Spleen (tissue), 11 donors: ENCODE measurements around the gene CHN1. TPM values are rescaled to one million over a fixed set of nuclear protein-coding genes. Genes with fewer than 3 reads are reported as not detected.

Experiments
- DNase-seq: peaks from one replicate; pipeline ENCODE4 v3.0.0-alpha.2; 2020
- H3K27ac ChIP-seq, 8 donors: fragments of 200-600 bp; sonication (generic) in 7 of 8; 1 replicate in 4 of 8; 2 replicates in 4 of 8; pipeline versions ENCODE4 v1.5.0 to v1.8.0; 2016 to 2021; ENCODE audit warnings: inconsistent platforms in 4 of 8, mild to moderate bottlenecking in 4 of 8, moderate library complexity in 1 of 8
- H3K27me3 ChIP-seq, 7 donors: fragments of 200-600 bp; sonication (generic) in 6 of 7; replicated peaks in 1 of 7; 1 replicate in 4 of 7; 2 replicates in 3 of 7; pipeline versions ENCODE4 v1.5.0 to v1.8.0; 2016 to 2021; ENCODE audit warnings: inconsistent platforms in 3 of 7, mild to moderate bottlenecking in 1 of 7
- H3K36me3 ChIP-seq, 6 donors: fragments of 200-600 bp; sonication (generic) in 5 of 6; 1 replicate in 4 of 6; 2 replicates in 2 of 6; pipeline versions ENCODE4 v1.5.0 to v1.8.0; 2016 to 2021; ENCODE audit warnings: inconsistent platforms in 2 of 6
- H3K4me1 ChIP-seq, 6 donors: fragments of 200-600 bp; sonication (generic) in 5 of 6; 1 replicate in 3 of 6; 2 replicates in 3 of 6; pipeline versions ENCODE4 v1.5.0 to v1.8.0; 2016 to 2021; ENCODE audit warnings: inconsistent platforms in 3 of 6
- H3K4me3 ChIP-seq, 8 donors: fragments of 200-600 bp; sonication (generic) in 7 of 8; 1 replicate in 4 of 8; 2 replicates in 4 of 8; pipeline versions ENCODE4 v1.5.0 to v1.8.0; 2016 to 2021; ENCODE audit warnings: inconsistent platforms in 4 of 8, mild to moderate bottlenecking in 4 of 8, moderate library complexity in 2 of 8
- H3K9me3 ChIP-seq, 8 donors: fragments of 200-600 bp; sonication (generic) in 7 of 8; 1 replicate in 4 of 8; 2 replicates in 4 of 8; pipeline versions ENCODE4 v1.5.0 to v1.8.0; 2016 to 2021; ENCODE audit warnings: inconsistent platforms in 4 of 8
- CTCF ChIP-seq, 11 experiments: fragments of 200-600 bp in 7 of 11; fragments of 450-650 bp in 4 of 11; sonication (generic) in 4 of 11; IDR thresholded peaks in 8 of 11; conservative IDR thresholded peaks in 3 of 11; 1 replicate in 7 of 11; 2 replicates in 4 of 11; pipeline versions ENCODE4 v1.4.0 to v1.8.0; 2016 to 2021; ENCODE audit warnings: antibody characterized with exemption in 11 of 11, inconsistent platforms in 4 of 11, mild to moderate bottlenecking in 1 of 11
- POLR2A ChIP-seq, 3 donors: fragments of 450-650 bp; IDR thresholded peaks; one replicate each; pipeline ENCODE4 v1.5.1; 2017; ENCODE audit warnings: antibody characterized with exemption in 3 of 3, mild to moderate bottlenecking in 1 of 3
- POLR2AphosphoS5 ChIP-seq, 3 donors: sonication (generic); formaldehyde crosslinking; IDR thresholded peaks; one replicate each; pipeline ENCODE4 v1.5.1; 2017; ENCODE audit warnings: antibody characterized with exemption in 3 of 3
- WGBS, 5 donors: extraction: QIAGEN DNeasy Blood & Tissue Kit in 3 of 5; methylation state at CpG; one replicate each; pipeline versions ENCODE4 v1.1.5 to v1.1.7; 2013 to 2018; 5-methylcytosine and 5-hydroxymethylcytosine counted together
- intact Hi-C: fragments of 100-400 bp; cut with DNase I; formaldehyde crosslinking; loops from one replicate; pipeline ENCODE4 v1.15.0; 2023; ENCODE audit warnings: low total_unique reads
- polyA plus RNA-seq, 3 donors: library from polyadenylated mRNA; stranded (reverse); fragments of 200-250 nt; gene quantifications; one replicate each; pipeline ENCODE4 v1.2.1, GENCODE V29; 2013
- total RNA-seq, 7 donors: library from RNA; depleted of rRNA in 3 of 7; stranded (reverse); fragments of >200 nt in 3 of 7; fragmentation: NEBNext Ultra II Directional in 4 of 7; extraction: Animal tissue kit (Norgen Biotek cat#: 25700) in 4 of 7; gene quantifications; one replicate each; pipeline versions ENCODE4 v1.1.0 to v1.2.1, GENCODE V29; 2016 to 2021
- donor health status: healthy with polysubstance abuse.
- donor health status: DM: no; HTN: no; CAD: no; lungs with moderate emphysema.
- donor health status: DM: no; HTN: no; CAD: no.
- donor health status: Bipolar disorder and iron deficiency.
- donor health status: healthy.
- donor health status: DM: no; HTN: no; CAD: no.
- donor health status: DM: yes; HTN: yes; CAD: no.

CHN1 gene
- total and polyA plus RNA-seq, 10 donors: 5.4 to 14.6 (median 9.7) TPM

GRCh38 chr2:174791746-174792280, 213.4 kb downstream of the CHN1 start:
- Histone ChIP-seq H3K27ac (no peak overlapping the region), H3K4me3 (no peak overlapping the region), H3K4me1 (peaks cover 0 to 10% (median 4%) of the 10 kb centered on the region in 6 donors), H3K36me3 (no peaks in the 10 kb centered on the region), H3K9me3 (no peaks in the 10 kb centered on the region), H3K27me3 (peaks cover 0 to 5% (median 0%) of the 10 kb centered on the region in 7 donors)
- DNase-seq: no peak
- 75 to 81% (median 77%) methylated on average over 7 of the region's 7 CpGs for WGBS, 5 donors
- intact Hi-C loops: no loop called here
- no peak for TF ChIP-seq CTCF (IDR thresholded peaks at IDR 0.05 in 8 of 11, conservative IDR thresholded peaks at IDR 0.05 in 3 of 11)
- no peak for TF ChIP-seq POLR2A (IDR thresholded peaks at IDR 0.05)
- TF ChIP-seq POLR2AphosphoS5 (IDR thresholded peaks at IDR 0.05): no peak

DNA sequence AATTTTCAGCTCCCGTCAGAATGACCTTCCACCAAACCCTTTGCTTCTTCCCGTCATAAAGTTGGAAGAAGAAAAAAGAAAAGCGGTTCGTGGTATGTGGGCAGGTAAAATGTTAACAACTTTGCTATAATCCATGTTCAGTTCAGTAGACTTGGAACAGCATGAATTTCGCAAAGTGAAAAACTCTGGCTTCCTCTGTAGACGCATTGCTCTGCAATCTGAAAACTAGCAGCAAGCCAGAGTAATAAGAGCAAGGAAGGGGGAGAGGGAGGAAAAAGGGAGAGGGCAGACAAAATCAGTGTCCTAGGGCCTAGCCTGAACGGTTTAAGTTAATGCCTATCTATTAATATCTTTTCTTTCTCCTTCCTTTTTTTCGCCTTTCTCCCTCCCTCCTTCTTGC, 214.2 kb downstream of the CHN1 start:
- 77 to 87% (median 79%) methylated on average over 8 of the region's 8 CpGs for WGBS, 5 donors
- no peak for DNase-seq
- intact Hi-C loops: no loop called here

GRCh38 chr2:174789001-174789400, 216.2 kb downstream of the CHN1 start:
- 87 to 92% (median 91%) methylated on average over 16 of the region's 16 CpGs for whole genome bisulfite sequencing, 5 donors
- intact Hi-C loops: no loop called here
- peaks cover 0 to 10% (median 4%) of the 10 kb centered on the region in 6 donors for H3K4me1 ChIP-seq

More for the DNA sequence above, 214.2 kb downstream of the CHN1 start:
- peaks cover 0 to 10% (median 4%) of the 10 kb centered on the region in 6 donors for H3K4me1 ChIP-seq
- no peak overlapping the region for H3K27ac ChIP-seq
- H3K9me3 ChIP-seq: no peaks in the 10 kb centered on the region
- no peak overlapping the region for H3K4me3 ChIP-seq
- H3K27me3 ChIP-seq: peaks cover 0 to 5% (median 0%) of the 10 kb centered on the region in 7 donors
- H3K36me3 ChIP-seq: no peaks in the 10 kb centered on the region
- no peak for TF ChIP-seq CTCF (IDR thresholded peaks at IDR 0.05 in 8 of 11, conservative IDR thresholded peaks at IDR 0.05 in 3 of 11)
- TF ChIP-seq POLR2A (IDR thresholded peaks at IDR 0.05): no peak
- TF ChIP-seq POLR2AphosphoS5 (IDR thresholded peaks at IDR 0.05): no peak

More at GRCh38 chr2:174789001-174789400, 216.2 kb downstream of the CHN1 start:
- Histone ChIP-seq H3K36me3 (no peaks in the 10 kb centered on the region), H3K9me3 (no peaks in the 10 kb centered on the region), H3K27me3 (peaks cover 0 to 5% (median 0%) of the 10 kb centered on the region in 7 donors), H3K27ac (no peak overlapping the region), H3K4me3 (no peak overlapping the region)
- DNase-seq: no peak
- TF ChIP-seq POLR2A (IDR thresholded peaks at IDR 0.05) (no peak), POLR2AphosphoS5 (IDR thresholded peaks at IDR 0.05) (no peak), CTCF (IDR thresholded peaks at IDR 0.05 in 8 of 11, conservative IDR thresholded peaks at IDR 0.05 in 3 of 11) (no peak)
